NT2/D1 (cell line): ENCODE results near the gene ERCC8.

Experiments used
- DNase-seq: peaks from one replicate; pipeline ENCODE4 v3.0.0-alpha.2; 2011; ENCODE audit warnings: low read depth, low spot score
- H3K27me3 ChIP-seq: 2 replicates; pipeline ENCODE4 v1.6.0; 2011; ENCODE audit warnings: mild to moderate bottlenecking; ENCODE audit not compliant: insufficient read length, insufficient read depth
- H3K36me3 ChIP-seq: 2 replicates; pipeline ENCODE4 v1.6.1; 2011; ENCODE audit warnings: mild to moderate bottlenecking, low read length, mixed read lengths; ENCODE audit not compliant: insufficient read depth, insufficient read length
- H3K4me1 ChIP-seq: 2 replicates; pipeline ENCODE4 v1.5.1; 2011; ENCODE audit not compliant: insufficient read depth, insufficient read length
- H3K4me3 ChIP-seq: 2 replicates; pipeline ENCODE4 v1.5.1; 2011; ENCODE audit warnings: low read depth; ENCODE audit not compliant: insufficient read length
- H3K9ac ChIP-seq: 2 replicates; pipeline ENCODE4 v1.6.0; 2011; ENCODE audit warnings: low read depth; ENCODE audit not compliant: insufficient read length
- H3K9me3 ChIP-seq: 2 replicates; pipeline ENCODE4 v1.5.1; 2011; ENCODE audit warnings: mild to moderate bottlenecking, low read length; ENCODE audit not compliant: insufficient read depth
- SUZ12 ChIP-seq: IDR thresholded peaks from 2 replicates; pipeline ENCODE4 v1.6.1; 2011; ENCODE audit not compliant: insufficient read length, insufficient read depth; ENCODE audit errors: extremely low read depth
- YY1 ChIP-seq: IDR thresholded peaks from 2 replicates; pipeline ENCODE4 v1.6.1; 2011; ENCODE audit not compliant: insufficient read length, insufficient read depth
- ZNF274 ChIP-seq: IDR thresholded peaks from 2 replicates; pipeline ENCODE4 v1.6.1; 2011; ENCODE audit warnings: mild to moderate bottlenecking, low read depth, low read length

ERCC8 gene

GRCh38 chr5:60958088-60958487, 13.2 kb upstream of the ERCC8 start:
- TF ChIP-seq YY1, result no peak
- TF ChIP-seq SUZ12, result no peak
- no peak for TF ChIP-seq ZNF274
- no peak overlapping the region for H3K9ac ChIP-seq

GRCh38 chr5:60955239-60955638, 10.4 kb upstream of the ERCC8 start:
- TF ChIP-seq SUZ12, result no peak
- TF ChIP-seq YY1, result no peak
- no peak for TF ChIP-seq ZNF274
- no peaks in the 10 kb centered on the region for H3K9me3 ChIP-seq
- DNase-seq, result no peak
- H3K9ac ChIP-seq, result no peak overlapping the region
- no peaks in the 10 kb centered on the region for H3K36me3 ChIP-seq
- no peak overlapping the region for H3K4me3 ChIP-seq
- H3K4me1 ChIP-seq, result no peaks in the 10 kb centered on the region
- H3K27me3 ChIP-seq, result no peaks in the 10 kb centered on the region

More at GRCh38 chr5:60958088-60958487, 13.2 kb upstream of the ERCC8 start:
- no peak overlapping the region for H3K4me3 ChIP-seq
- DNase-seq, result no peak
- H3K4me1 ChIP-seq, result no peaks in the 10 kb centered on the region
- H3K9me3 ChIP-seq, result no peaks in the 10 kb centered on the region
- no peaks in the 10 kb centered on the region for H3K27me3 ChIP-seq
- H3K36me3 ChIP-seq, result no peaks in the 10 kb centered on the region

DNA sequence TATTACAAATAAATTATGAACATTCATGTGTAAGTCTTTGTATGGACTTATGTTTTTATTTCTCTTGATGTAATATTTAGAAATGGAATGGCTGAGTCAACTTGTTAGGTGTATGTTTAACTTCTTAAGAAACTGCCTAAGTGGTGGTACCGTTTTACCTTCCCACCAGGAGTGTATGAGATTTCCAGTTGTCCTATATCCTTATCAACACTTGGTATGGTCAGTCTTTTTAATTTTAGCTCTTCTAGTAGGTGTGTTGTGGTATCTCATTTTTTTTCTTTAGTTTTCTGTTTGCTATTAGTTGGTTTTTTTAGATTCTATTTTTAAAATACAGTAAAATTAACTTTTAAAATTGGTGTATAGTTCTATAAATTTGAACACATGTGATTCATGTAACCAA, 3.9 kb upstream of the ERCC8 start:
- no peak for DNase-seq
- H3K27me3 ChIP-seq, result peaks cover 6% of the 10 kb centered on the region
- TF ChIP-seq SUZ12 (no peak), ZNF274 (no peak), YY1 (no peak)
- no peaks in the 10 kb centered on the region for H3K36me3 ChIP-seq
- no peak overlapping the region for H3K4me3 ChIP-seq
- no peak overlapping the region for H3K9ac ChIP-seq
- H3K4me1 ChIP-seq, result no peaks in the 10 kb centered on the region
- H3K9me3 ChIP-seq, result no peaks in the 10 kb centered on the region

- Histone ChIP-seq H3K4me1 (no peaks in the 10 kb centered on the region), H3K36me3 (peaks cover 2% of the 10 kb centered on the region), H3K27me3 (peaks cover 6% of the 10 kb centered on the region), H3K4me3 (peak overlapping the region; percentile 78), H3K9ac (peak overlapping the region; percentile 74), H3K9me3 (no peaks in the 10 kb centered on the region)
- DNase-seq, result no peak
- TF ChIP-seq SUZ12 (no peak), ZNF274 (no peak), YY1 (no peak)
Observed at GRCh38 chr5:60945813-60946187, 930 bp upstream of the ERCC8 start.

DNA sequence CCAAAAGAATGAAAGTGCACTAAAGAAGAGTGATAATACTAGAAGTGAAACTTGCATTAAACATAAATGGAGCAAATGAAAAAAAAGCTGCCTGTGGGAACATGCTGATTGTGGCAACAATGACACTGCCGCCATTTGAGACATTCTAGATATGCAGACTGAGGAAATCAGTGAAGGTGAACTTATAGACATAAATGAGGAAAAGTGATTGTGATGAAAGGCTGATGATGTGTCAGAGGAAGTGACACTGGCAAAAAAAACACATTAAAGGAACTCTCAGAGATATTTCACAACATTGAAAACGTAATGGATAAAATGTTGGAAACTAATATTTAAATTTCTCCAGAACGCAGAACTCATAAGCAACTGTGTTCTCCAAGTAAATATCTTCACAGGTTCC, 1.2 kb downstream of the ERCC8 start:
- no peak overlapping the region for H3K9ac ChIP-seq
- no peak for DNase-seq
- no peak overlapping the region for H3K4me3 ChIP-seq
- peaks cover 5% of the 10 kb centered on the region for H3K36me3 ChIP-seq
- H3K9me3 ChIP-seq, result no peaks in the 10 kb centered on the region
- H3K27me3 ChIP-seq, result peaks cover 6% of the 10 kb centered on the region
- TF ChIP-seq SUZ12 (no peak), YY1 (no peak), ZNF274 (no peak)
- H3K4me1 ChIP-seq, result no peaks in the 10 kb centered on the region

DNA sequence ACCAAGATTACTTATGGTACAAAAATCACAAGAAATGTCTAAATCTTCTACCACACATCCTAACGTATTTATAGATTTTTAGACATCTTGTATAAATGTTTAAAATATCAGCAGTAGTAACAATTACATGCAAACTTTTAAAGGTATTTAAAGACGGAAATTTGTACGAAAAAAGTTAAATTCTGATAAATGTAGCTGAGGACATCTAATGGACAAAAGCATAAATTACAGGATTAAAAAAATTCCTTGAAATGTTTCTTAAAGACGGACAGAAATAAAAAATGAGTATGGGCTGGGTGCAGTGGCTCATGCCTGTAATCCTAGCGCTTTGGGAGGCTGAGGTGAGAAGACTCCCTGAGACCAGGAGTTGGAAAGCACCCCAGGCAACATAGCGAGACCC, 15.8 kb downstream of the ERCC8 start:
- Histone ChIP-seq H3K36me3 (peaks cover 16% of the 10 kb centered on the region), H3K4me3 (no peak overlapping the region), H3K9ac (no peak overlapping the region), H3K9me3 (no peaks in the 10 kb centered on the region), H3K4me1 (no peaks in the 10 kb centered on the region), H3K27me3 (no peaks in the 10 kb centered on the region)
- DNase-seq, result no peak
- no peak for TF ChIP-seq YY1
- TF ChIP-seq SUZ12, result no peak
- TF ChIP-seq ZNF274, result no peak

DNA sequence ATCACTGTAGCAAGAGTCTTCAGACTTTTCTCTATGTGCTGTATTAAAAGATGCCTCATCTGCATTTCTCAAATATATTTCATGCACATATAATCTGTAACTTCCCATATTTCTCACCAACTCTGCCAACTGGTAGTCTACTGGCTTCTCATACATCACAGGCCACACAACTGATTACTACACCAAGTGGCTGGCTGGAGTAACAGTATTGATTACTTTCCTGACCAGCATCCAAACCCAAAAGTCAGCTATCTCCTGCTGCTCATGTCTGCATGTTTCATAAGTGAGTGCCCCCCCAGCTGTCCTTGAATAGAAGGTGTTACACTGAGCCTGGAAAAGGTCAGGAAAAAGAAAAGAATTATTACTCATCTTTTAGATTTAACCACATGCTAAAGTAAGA, 17.4 kb downstream of the ERCC8 start:
- Histone ChIP-seq H3K36me3 (peaks cover 16% of the 10 kb centered on the region), H3K4me3 (no peak overlapping the region), H3K4me1 (no peaks in the 10 kb centered on the region), H3K9ac (no peak overlapping the region), H3K27me3 (no peaks in the 10 kb centered on the region), H3K9me3 (no peaks in the 10 kb centered on the region)
- DNase-seq, result no peak
- no peak for TF ChIP-seq ZNF274
- TF ChIP-seq YY1, result no peak
- TF ChIP-seq SUZ12, result no peak

- Histone ChIP-seq H3K36me3 (peaks cover 24% of the 10 kb centered on the region), H3K4me1 (no peaks in the 10 kb centered on the region), H3K9me3 (no peaks in the 10 kb centered on the region), H3K4me3 (no peak overlapping the region), H3K27me3 (no peaks in the 10 kb centered on the region), H3K9ac (no peak overlapping the region)
- TF ChIP-seq SUZ12 (no peak), ZNF274 (no peak), YY1 (no peak)
- no peak for DNase-seq
Observed at GRCh38 chr5:60918466-60918865, 26.4 kb downstream of the ERCC8 start.
